Astrocyte (in vitro differentiated cells and primary cell): ENCODE measurements around the gene FGF2. TPM values are rescaled to one million over a fixed set of nuclear protein-coding genes. Genes with fewer than 3 reads are reported as not detected.

Source experiments
- DNase-seq: peaks from one replicate; pipeline ENCODE4 v3.0.0-alpha.2; 2010; ENCODE audit warnings: low read depth
- FAIRE-seq: peaks from 2 replicates; lab custom pipeline; 2011; peaks lifted over from hg19 to GRCh38; lab: Jason Lieb, UNC
- H2AFZ ChIP-seq: 2 replicates; pipeline ENCODE4 v1.6.0; 2012; ENCODE audit warnings: low read depth, low read length, inconsistent platforms
- H3K27ac ChIP-seq: 2 replicates; pipeline ENCODE4 v1.5.1; 2011; ENCODE audit warnings: low read depth, low read length, inconsistent platforms
- H3K27me3 ChIP-seq: 2 replicates; pipeline ENCODE4 v1.6.0; 2011; ENCODE audit warnings: low read length, inconsistent platforms; ENCODE audit not compliant: insufficient read depth
- H3K36me3 ChIP-seq: 2 replicates; pipeline ENCODE4 v1.5.1; 2011; ENCODE audit warnings: low read length, inconsistent platforms; ENCODE audit not compliant: insufficient read depth
- H3K4me1 ChIP-seq: 2 replicates; pipeline ENCODE4 v1.5.1; 2011; ENCODE audit warnings: low read length, inconsistent platforms; ENCODE audit not compliant: insufficient read depth
- H3K4me2 ChIP-seq: 2 replicates; pipeline ENCODE4 v1.6.0; 2012; ENCODE audit warnings: low read length, inconsistent platforms
- H3K4me3 ChIP-seq: 2 replicates; pipeline ENCODE4 v1.5.1; 2011; ENCODE audit warnings: low read depth, mild to moderate bottlenecking, low read length, inconsistent platforms; ENCODE audit not compliant: insufficient read depth
- H3K79me2 ChIP-seq: 2 replicates; pipeline ENCODE4 v1.6.0; 2012; ENCODE audit warnings: mild to moderate bottlenecking, low read length, inconsistent platforms; ENCODE audit not compliant: insufficient read depth
- H3K9ac ChIP-seq: 2 replicates; pipeline ENCODE4 v1.6.0; 2012; ENCODE audit warnings: mild to moderate bottlenecking, low read length, inconsistent platforms
- H3K9me3 ChIP-seq: 2 replicates; pipeline ENCODE4 v1.5.1; 2012; ENCODE audit warnings: low read depth, mild to moderate bottlenecking, low read length, inconsistent platforms; ENCODE audit not compliant: insufficient read depth
- H4K20me1 ChIP-seq: 2 replicates; pipeline ENCODE4 v1.6.0; 2012; ENCODE audit warnings: low read length, inconsistent platforms; ENCODE audit not compliant: insufficient read depth
- H3K27ac Mint-ChIP-seq: one replicate; pipeline ENCODE4 v1.8.0; 2021; ENCODE audit warnings: mild to moderate bottlenecking, mixed read lengths; ENCODE audit not compliant: unreplicated experiment
- H3K27me3 Mint-ChIP-seq: one replicate; pipeline ENCODE4 v1.8.0; 2021; ENCODE audit warnings: low read depth, mixed read lengths; ENCODE audit not compliant: unreplicated experiment
- H3K36me3 Mint-ChIP-seq: one replicate; pipeline ENCODE4 v1.8.0; 2021; ENCODE audit warnings: low read depth, mixed read lengths; ENCODE audit not compliant: unreplicated experiment
- H3K4me1 Mint-ChIP-seq: one replicate; pipeline ENCODE4 v1.8.0; 2021; ENCODE audit warnings: low read depth, mixed read lengths; ENCODE audit not compliant: unreplicated experiment
- H3K4me3 Mint-ChIP-seq: one replicate; pipeline ENCODE4 v1.8.0; 2021; ENCODE audit warnings: mild to moderate bottlenecking, moderate library complexity, mixed read lengths; ENCODE audit not compliant: unreplicated experiment
- H3K9me3 Mint-ChIP-seq: one replicate; pipeline ENCODE4 v1.8.0; 2021; ENCODE audit warnings: mild to moderate bottlenecking, mixed read lengths; ENCODE audit not compliant: unreplicated experiment
- CTCF ChIP-seq: IDR thresholded peaks from 2 replicates; pipeline ENCODE4 v1.5.1; 2011; ENCODE audit warnings: low read depth, mild to moderate bottlenecking, inconsistent platforms, low read length, moderate library complexity; ENCODE audit not compliant: insufficient read depth
- EZH2 ChIP-seq: IDR thresholded peaks from 2 replicates; pipeline ENCODE4 v1.6.1; 2012; ENCODE audit warnings: mild to moderate bottlenecking, low read length, inconsistent platforms; ENCODE audit not compliant: insufficient read depth
- total RNA-seq: library from RNA; stranded (reverse); gene quantifications from 2 replicates; pipeline ENCODE4 v1.2.1, GENCODE V29; 2021

The FGF2 gene
- total RNA-seq, 1 donor from 2014 or later: 38.4 TPM

DNA sequence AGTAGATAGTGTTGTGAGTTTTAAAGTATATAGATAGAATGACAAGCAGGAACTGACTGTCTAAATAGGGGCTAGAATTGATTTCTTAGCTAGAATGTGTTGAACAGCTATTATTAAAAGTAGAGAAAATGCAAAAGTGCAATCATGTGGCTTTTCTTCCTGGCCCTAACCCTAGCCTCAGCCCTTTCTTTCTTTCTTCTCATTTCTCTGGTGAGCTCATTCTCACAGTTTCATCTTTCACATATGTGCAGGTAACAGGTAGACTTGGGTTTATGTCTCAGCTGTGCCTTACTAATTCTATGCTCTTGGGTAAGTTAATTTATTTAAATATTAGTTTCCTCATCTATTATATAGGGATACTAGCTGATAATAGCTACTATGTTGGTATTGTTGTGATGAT is 24.9 kb downstream of the FGF2 start:
- peaks cover 11% of the 10 kb centered on the region for H3K36me3 Mint-ChIP-seq
- Histone ChIP-seq H4K20me1 (peaks cover 30% of the 10 kb centered on the region), H3K4me3 (no peak overlapping the region), H3K9me3 (no peaks in the 10 kb centered on the region), H3K27ac (no peak overlapping the region), H3K79me2 (peaks cover 78% of the 10 kb centered on the region), H2AFZ (no peak overlapping the region), H3K9ac (no peak overlapping the region), H3K27me3 (no peaks in the 10 kb centered on the region), H3K4me1 (peaks cover 5% of the 10 kb centered on the region), H3K36me3 (peaks cover 2% of the 10 kb centered on the region), H3K4me2 (no peak overlapping the region)
- H3K9me3 Mint-ChIP-seq: peaks cover 3% of the 10 kb centered on the region
- no peaks in the 10 kb centered on the region for H3K27me3 Mint-ChIP-seq
- no peak for DNase-seq
- H3K4me1 Mint-ChIP-seq: peaks cover 27% of the 10 kb centered on the region
- no peak overlapping the region for H3K4me3 Mint-ChIP-seq
- no peak overlapping the region for H3K27ac Mint-ChIP-seq
- no peak for FAIRE-seq
- TF ChIP-seq EZH2 (no peak), CTCF (no peak)

DNA sequence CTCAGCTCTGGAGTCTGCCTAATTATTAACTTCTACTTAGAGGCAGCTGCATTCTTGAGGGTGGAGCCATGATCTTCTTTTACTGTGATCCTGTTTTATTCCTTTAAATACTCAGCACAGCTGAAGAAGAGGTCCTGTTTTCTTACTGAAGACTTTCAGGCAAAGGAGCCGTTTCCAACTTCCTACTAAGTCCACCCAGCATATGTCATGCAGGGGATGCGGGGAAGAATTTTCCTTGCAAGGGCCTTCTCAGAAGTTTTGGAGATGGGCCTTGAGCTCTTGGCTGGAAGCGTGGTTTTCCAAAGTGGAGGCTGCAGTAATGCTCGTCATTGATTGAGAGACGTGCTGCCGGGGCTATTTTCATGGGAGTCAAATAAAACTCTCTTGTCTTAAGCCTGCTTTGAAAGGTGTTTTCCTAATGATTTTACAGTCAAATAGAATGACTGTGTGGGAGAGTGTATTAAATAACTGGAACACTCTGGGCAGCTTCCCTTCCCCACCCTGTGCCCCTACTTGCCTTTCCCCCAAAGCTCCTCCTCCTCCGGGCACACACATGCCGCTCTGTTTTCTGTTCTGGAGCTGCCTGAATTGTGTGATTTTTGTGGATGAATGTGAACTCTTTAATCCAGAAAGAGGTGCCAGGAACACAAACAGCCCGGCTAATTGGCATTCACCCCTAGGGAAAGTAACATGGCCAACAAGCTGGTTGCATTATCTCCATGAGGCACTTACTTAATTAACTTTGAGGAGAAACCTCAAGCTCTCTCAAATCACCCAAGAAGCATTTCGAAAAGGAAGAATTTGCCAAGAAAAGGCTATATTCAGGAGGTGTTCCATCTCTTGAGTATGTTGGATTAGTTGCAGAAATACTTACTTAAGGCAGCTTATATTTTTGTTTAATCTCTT is 28.1 kb downstream of the FGF2 start:
- peaks cover 27% of the 10 kb centered on the region for H3K4me1 Mint-ChIP-seq
- no peak for TF ChIP-seq EZH2
- no peak for TF ChIP-seq CTCF
- Histone ChIP-seq H2AFZ (no peak overlapping the region), H3K9ac (peak overlapping the region; percentile 7), H3K4me3 (no peak overlapping the region), H3K27me3 (no peaks in the 10 kb centered on the region), H4K20me1 (peaks cover 11% of the 10 kb centered on the region), H3K4me2 (peak overlapping the region; percentile 56), H3K27ac (no peak overlapping the region), H3K9me3 (no peaks in the 10 kb centered on the region), H3K36me3 (no peaks in the 10 kb centered on the region), H3K79me2 (peaks cover 76% of the 10 kb centered on the region), H3K4me1 (peaks cover 5% of the 10 kb centered on the region)
- peak overlapping the region; percentile 3 for H3K4me3 Mint-ChIP-seq
- H3K9me3 Mint-ChIP-seq: no peaks in the 10 kb centered on the region
- no peaks in the 10 kb centered on the region for H3K27me3 Mint-ChIP-seq
- DNase-seq (no peak), FAIRE-seq (peak; percentile 52)
- no peak overlapping the region for H3K27ac Mint-ChIP-seq
- H3K36me3 Mint-ChIP-seq: peaks cover 1% of the 10 kb centered on the region
